ENCODE measurements around the gene VPS4A. TPM values are rescaled to one million over a fixed set of nuclear protein-coding genes. Genes with fewer than 3 reads are reported as not detected.
A peak's percentile ranks its signal among the peaks of the same experiment; 100 is the strongest.

Gene VPS4A
- total RNA-seq, 4 donors from 2014 or later = 34.2 to 41.1 (median 36.6) TPM

DNA sequence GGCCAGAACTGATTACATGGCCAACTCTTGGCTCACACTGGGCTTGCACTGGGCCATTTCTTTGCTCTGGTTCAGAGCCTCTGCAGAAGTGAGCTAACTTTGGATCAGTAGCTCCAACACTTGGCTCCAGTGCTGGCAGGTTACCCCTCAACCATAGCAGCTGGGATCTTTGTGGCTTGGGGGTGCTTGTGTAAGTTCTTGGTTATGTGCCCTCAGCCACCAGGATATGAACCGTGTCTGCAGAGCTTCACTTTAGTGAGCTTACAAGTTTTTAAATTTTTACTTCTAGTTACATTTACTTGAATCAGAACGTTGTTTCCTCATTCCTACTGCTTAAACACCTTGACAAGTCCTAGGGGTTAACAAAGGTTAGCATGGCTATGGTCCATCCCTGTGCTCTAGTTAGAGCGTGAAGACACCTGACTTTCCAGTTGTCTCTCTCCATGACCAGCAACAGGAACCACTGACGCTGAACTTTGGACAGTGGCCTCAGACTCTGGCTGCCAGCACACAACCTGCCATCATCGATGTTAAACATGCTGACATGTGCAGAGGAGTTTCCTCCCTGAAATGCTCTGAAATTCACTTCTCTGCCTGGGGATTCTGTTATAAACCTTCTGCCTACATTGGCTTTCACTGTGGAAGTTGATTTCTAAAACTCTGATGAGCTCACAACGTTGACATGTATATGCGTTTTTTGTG lies 15.2 kb downstream of the VPS4A start:
- TF ChIP-seq POLR2AphosphoS5 (IDR thresholded peaks at IDR 0.05) (no peak), EP300 (IDR thresholded peaks at IDR 0.05) (no peak), POLR2A (IDR thresholded peaks at IDR 0.05) (no peak)
- TF ChIP-seq, protein P1, sequence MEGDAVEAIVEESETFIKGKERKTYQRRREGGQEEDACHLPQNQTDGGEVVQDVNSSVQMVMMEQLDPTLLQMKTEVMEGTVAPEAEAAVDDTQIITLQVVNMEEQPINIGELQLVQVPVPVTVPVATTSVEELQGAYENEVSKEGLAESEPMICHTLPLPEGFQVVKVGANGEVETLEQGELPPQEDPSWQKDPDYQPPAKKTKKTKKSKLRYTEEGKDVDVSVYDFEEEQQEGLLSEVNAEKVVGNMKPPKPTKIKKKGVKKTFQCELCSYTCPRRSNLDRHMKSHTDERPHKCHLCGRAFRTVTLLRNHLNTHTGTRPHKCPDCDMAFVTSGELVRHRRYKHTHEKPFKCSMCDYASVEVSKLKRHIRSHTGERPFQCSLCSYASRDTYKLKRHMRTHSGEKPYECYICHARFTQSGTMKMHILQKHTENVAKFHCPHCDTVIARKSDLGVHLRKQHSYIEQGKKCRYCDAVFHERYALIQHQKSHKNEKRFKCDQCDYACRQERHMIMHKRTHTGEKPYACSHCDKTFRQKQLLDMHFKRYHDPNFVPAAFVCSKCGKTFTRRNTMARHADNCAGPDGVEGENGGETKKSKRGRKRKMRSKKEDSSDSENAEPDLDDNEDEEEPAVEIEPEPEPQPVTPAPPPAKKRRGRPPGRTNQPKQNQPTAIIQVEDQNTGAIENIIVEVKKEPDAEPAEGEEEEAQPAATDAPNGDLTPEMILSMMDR (IDR thresholded peaks at IDR 0.05) = no peak
- 35 to 37% methylated on average over 6 to 7 of the region's 7 CpGs for WGBS, 2 donors (ENCODE audit: low coverage in 1 of 2)

GRCh38 chr16:69327585-69328310 lies 16.6 kb downstream of the VPS4A start:
- 83 to 88% methylated on average over 7 to 11 of the region's 14 CpGs for WGBS, 2 donors (ENCODE audit: low coverage in 1 of 2)
- H3K27me3 ChIP-seq = no peaks in the 10 kb centered on the region
- peak overlapping the region in 1 of 4 donors; percentile 16 for H3K27ac ChIP-seq
- ATAC-seq = no peak
- peaks cover 0 to 68% of the 10 kb centered on the region in 2 donors for H3K36me3 ChIP-seq
- TF ChIP-seq POLR2A (IDR thresholded peaks at IDR 0.05) (no peak), POLR2AphosphoS5 (IDR thresholded peaks at IDR 0.05) (no peak), EP300 (IDR thresholded peaks at IDR 0.05) (no peak)
- TF ChIP-seq, protein P1 (IDR thresholded peaks at IDR 0.05) = no peak
- H3K9me3 ChIP-seq = no peaks in the 10 kb centered on the region
- H3K4me3 ChIP-seq = no peak overlapping the region
- H3K4me1 ChIP-seq = peaks cover 0 to 72% (median 9%) of the 10 kb centered on the region in 3 donors

More for the DNA sequence above, 15.2 kb downstream of the VPS4A start:
- Histone ChIP-seq H3K27ac (no peak overlapping the region), H3K4me3 (no peak overlapping the region), H3K27me3 (no peaks in the 10 kb centered on the region), H3K4me1 (peaks cover 0 to 64% (median 9%) of the 10 kb centered on the region in 3 donors), H3K36me3 (peaks cover 0 to 70% of the 10 kb centered on the region in 2 donors), H3K9me3 (no peaks in the 10 kb centered on the region)
- ATAC-seq = no peak

DNA sequence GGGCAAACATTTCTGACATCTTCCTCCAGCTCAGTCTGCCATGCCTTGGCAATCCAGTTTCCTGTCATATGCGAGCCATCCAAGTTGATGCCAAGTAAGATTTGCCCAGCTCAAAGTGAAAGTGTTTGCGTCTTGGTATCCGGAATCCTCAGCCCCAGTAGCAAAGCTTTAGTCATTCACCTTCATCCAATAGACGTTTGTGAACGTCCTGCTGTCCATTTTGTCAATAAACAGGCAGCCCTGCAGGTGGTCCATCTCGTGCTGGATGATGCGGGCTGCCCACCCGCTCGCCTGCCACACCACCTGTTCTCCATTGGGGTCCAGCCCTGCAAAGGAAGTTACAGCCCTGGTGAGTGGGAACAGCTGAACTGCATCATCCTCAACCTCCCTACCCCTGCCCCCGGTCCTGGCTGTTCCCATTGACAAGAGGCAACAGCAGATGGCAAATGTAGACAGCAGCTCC lies 17.7 kb downstream of the VPS4A start:
- Histone ChIP-seq H3K9me3 (no peaks in the 10 kb centered on the region), H3K36me3 (peaks cover 0 to 68% of the 10 kb centered on the region in 2 donors), H3K4me1 (peaks cover 0 to 83% (median 9%) of the 10 kb centered on the region in 3 donors), H3K4me3 (peak overlapping the region in 1 of 2 donors; percentile 94), H3K27me3 (no peaks in the 10 kb centered on the region), H3K27ac (peak overlapping the region in 1 of 4 donors; percentile 16)
- 37 to 43% methylated on average over 3 to 5 of the region's 10 CpGs for WGBS, 2 donors (ENCODE audit: low coverage in 1 of 2)
- TF ChIP-seq, protein P1 (IDR thresholded peaks at IDR 0.05) = no peak
- no peak for TF ChIP-seq POLR2AphosphoS5 (IDR thresholded peaks at IDR 0.05)
- TF ChIP-seq EP300 (IDR thresholded peaks at IDR 0.05) = no peak
- no peak for TF ChIP-seq POLR2A (IDR thresholded peaks at IDR 0.05)
- ATAC-seq = no peak

GRCh38 chr16:69329369-69330285 lies 18.5 kb downstream of the VPS4A start:
- peak overlapping the region in 3 of 4 donors; percentile 88 to 96 (median 95) for H3K27ac ChIP-seq

More at GRCh38 chr16:69329369-69330285, 18.5 kb downstream of the VPS4A start:
- Histone ChIP-seq H3K4me3 (peak overlapping the region; percentile 66 to 94), H3K27me3 (no peaks in the 10 kb centered on the region), H3K4me1 (peaks cover 0 to 83% (median 9%) of the 10 kb centered on the region in 3 donors), H3K36me3 (peaks cover 0 to 68% of the 10 kb centered on the region in 2 donors), H3K9me3 (no peaks in the 10 kb centered on the region)
- ATAC-seq = no peak
- TF ChIP-seq EP300 (IDR thresholded peaks at IDR 0.05) (no peak), POLR2AphosphoS5 (IDR thresholded peaks at IDR 0.05) (no peak), POLR2A (IDR thresholded peaks at IDR 0.05) (no peak)
- TF ChIP-seq, protein P1 (IDR thresholded peaks at IDR 0.05) = no peak
- WGBS, 2 donors (ENCODE audit: low coverage in 1 of 2) = 26 to 32% methylated on average over 4 to 10 of the region's 77 CpGs
